ENCODE data around the gene LOXL1. TPM values are rescaled to one million over a fixed set of nuclear protein-coding genes. Genes with fewer than 3 reads are reported as not detected.

LOXL1 gene
- total and polyA plus RNA-seq, 9 of the 15 experiments (the other 6 are each of a cell fraction or from before 2014, with no cell fraction given) = 0.14 TPM; not detected in 8

GRCh38 chr15:73956743-73957135, 30.5 kb downstream of the LOXL1 start:
- CTCF ChIA-PET (ENCODE audit: low intra/inter-chr PET ratio) = no interaction called here
- 0% methylated on average over 8 of the region's 9 CpGs for WGBS (ENCODE audit: insufficient coverage, low coverage, missing lambda C conversion rate)
- BruUV-seq (replicated peaks) = no TSS peak
- in situ Hi-C loops (cut with MboI) (loop anchor here (10.0 to 25.0 kb wide), 2 partner anchors 368 to 1331 kb away; partner anchors contain the start of gene GOLGA6D), intact Hi-C loops (cut with micrococcal nuclease) (no loop called here)
- DNase-seq (ENCODE audit: extremely low read depth in 1 of 4, low spot score in 3 of 4) (no peak), FAIRE-seq (no peak), ATAC-seq (no peak)
- Histone ChIP-seq H2AFZ (ENCODE audit: low read depth, low read length) (no peak overlapping the region), H3K4me3 (no peak overlapping the region), H3K27ac (ENCODE audit: extremely low read depth, low read depth, low read length) (no peak overlapping the region), H4K20me1 (replicated peaks; ENCODE audit: control insufficient read depth, insufficient read depth, low read length) (peaks cover 7% of the 10 kb centered on the region; the same call in 1 of the 2 replicates), H3K9me1 (ENCODE audit: control insufficient read depth, insufficient read depth, low read length) (peaks cover 2% of the 10 kb centered on the region), H3K4me2 (ENCODE audit: insufficient read depth, low read length) (no peak overlapping the region), H3K9ac (ENCODE audit: insufficient read depth in 1 of 2, low read depth in 2 of 2, low read length in 2 of 2) (no peak overlapping the region), H3K4me1 (replicated peaks in 1 of 2; ENCODE audit: control insufficient read depth in 2 of 2, insufficient read depth in 2 of 2, low read length in 2 of 2) (peaks cover 0 to 16% of the 10 kb centered on the region in 2 experiments; a peak in 1 of 5 replicates), H3K79me2 (ENCODE audit: control insufficient read depth, insufficient read depth, low read length) (no peaks in the 10 kb centered on the region), H3K36me3 (ENCODE audit: control insufficient read depth, insufficient read depth, low read length) (no peaks in the 10 kb centered on the region), H3K9me3 (replicated peaks; ENCODE audit: control insufficient read depth, insufficient read depth, low read depth, low read length) (no peaks in the 10 kb centered on the region), H3K27me3 (ENCODE audit: control insufficient read depth in 2 of 2, insufficient read depth in 2 of 2, low read length in 2 of 2) (peaks cover 6 to 56% of the 10 kb centered on the region in 2 experiments; a peak in 3 of 5 replicates)
- POLR2A ChIA-PET = no interaction called here
- TF ChIP-seq E4F1 (CRISPR knock-in tag; IDR thresholded peaks at IDR 0.05; ENCODE audit: borderline replicate concordance) = no peak
- TF ChIP-seq POLR2AphosphoS2 (IDR thresholded peaks at IDR 0.05; ENCODE audit: low read length) = no peak

- 0% methylated on average over 8 of the region's 8 CpGs for WGBS (ENCODE audit: insufficient coverage, low coverage, missing lambda C conversion rate)
- DNase-seq (ENCODE audit: extremely low read depth in 1 of 4, low spot score in 3 of 4) (no peak), FAIRE-seq (no peak), ATAC-seq (no peak)
- Histone ChIP-seq H3K27me3 (ENCODE audit: control insufficient read depth in 2 of 2, insufficient read depth in 2 of 2, low read length in 2 of 2) (peaks cover 6 to 56% of the 10 kb centered on the region in 2 experiments; a peak in 3 of 5 replicates), H3K4me2 (ENCODE audit: insufficient read depth, low read length) (no peak overlapping the region), H4K20me1 (replicated peaks; ENCODE audit: control insufficient read depth, insufficient read depth, low read length) (peaks cover 7% of the 10 kb centered on the region; the same call in 1 of the 2 replicates), H3K4me1 (replicated peaks in 1 of 2; ENCODE audit: control insufficient read depth in 2 of 2, insufficient read depth in 2 of 2, low read length in 2 of 2) (peaks cover 0 to 11% of the 10 kb centered on the region in 2 experiments; a peak in 1 of 5 replicates), H2AFZ (ENCODE audit: low read depth, low read length) (no peak overlapping the region), H3K9ac (ENCODE audit: insufficient read depth in 1 of 2, low read depth in 2 of 2, low read length in 2 of 2) (no peak overlapping the region), H3K79me2 (ENCODE audit: control insufficient read depth, insufficient read depth, low read length) (no peaks in the 10 kb centered on the region), H3K27ac (ENCODE audit: extremely low read depth, low read depth, low read length) (no peak overlapping the region), H3K4me3 (no peak overlapping the region), H3K36me3 (ENCODE audit: control insufficient read depth, insufficient read depth, low read length) (no peaks in the 10 kb centered on the region), H3K9me1 (ENCODE audit: control insufficient read depth, insufficient read depth, low read length) (peaks cover 2% of the 10 kb centered on the region), H3K9me3 (replicated peaks; ENCODE audit: control insufficient read depth, insufficient read depth, low read depth, low read length) (no peaks in the 10 kb centered on the region)
- ChIA-PET POLR2A (interaction anchor here (0.6 to 0.7 kb wide), 2 partner anchors 203 to 274 kb away, joined by 3 read pairs; no protein-coding TSS in a partner anchor), CTCF (ENCODE audit: low intra/inter-chr PET ratio) (no interaction called here)
- BruUV-seq (replicated peaks) = no TSS peak
- intact Hi-C loops (cut with micrococcal nuclease) = no loop called here
- in situ Hi-C loops (cut with MboI) = loop anchor here (10.0 to 25.0 kb wide), 2 partner anchors 368 to 1330 kb away; partner anchors contain the start of gene GOLGA6D
- TF ChIP-seq ZFP91 (CRISPR knock-in tag; IDR thresholded peaks at IDR 0.05) (no peak), HDAC3 (IDR thresholded peaks at IDR 0.05; ENCODE audit: borderline replicate concordance, partially characterized antibody) (no peak), FOSL1 (tag; conservative IDR thresholded peaks at IDR 0.05) (no peak), DACH1 (IDR thresholded peaks at IDR 0.05; ENCODE audit: partially characterized antibody) (no peak), NFE2 (IDR thresholded peaks at IDR 0.05; ENCODE audit: low read depth) (no peak), CBX2 (IDR thresholded peaks at IDR 0.05; ENCODE audit: insufficient read depth, low read length, poor library complexity, severe bottlenecking) (no peak), NKRF (IDR thresholded peaks at IDR 0.05; ENCODE audit: borderline replicate concordance) (no peak)
Measured at GRCh38 chr15:73957276-73957675, 31.0 kb downstream of the LOXL1 start.

All from K562 (cell line).